GM23338 (cell line): ENCODE results near the gene BCR. TPM values are rescaled to one million over a fixed set of nuclear protein-coding genes. Genes with fewer than 3 reads are reported as not detected.

Source experiments
- ATAC-seq: fragments of 200-7000 bp; cut with Tn5 transposase; 3 replicates; pipeline ENCODE4 v1.9.1; 2020
- DNase-seq: peaks from one replicate; pipeline ENCODE4 v3.0.0-alpha.2; 2015; ENCODE audit warnings: low spot score
- H2AFZ ChIP-seq: fragments of 200-600 bp; sonication (generic); 2 replicates; pipeline ENCODE4 v1.8.0; 2016; ENCODE audit warnings: antibody characterized with exemption, mild to moderate bottlenecking, moderate library complexity
- H3F3A ChIP-seq: fragments of 200-600 bp; sonication (generic); replicated peaks from 2 replicates; pipeline ENCODE4 v1.8.0; 2017; ENCODE audit warnings: antibody characterized with exemption, mixed run types, low read depth
- H3K27ac ChIP-seq: fragments of 200-600 bp; sonication (generic); 2 replicates; pipeline ENCODE4 v1.6.1; 2016; ENCODE audit warnings: low read depth
- H3K27me3 ChIP-seq: fragments of 200-600 bp; sonication (generic); 2 replicates; pipeline ENCODE4 v1.8.0; 2016; ENCODE audit warnings: mild to moderate bottlenecking, mixed run types, moderate library complexity; ENCODE audit not compliant: insufficient read depth
- H3K36me3 ChIP-seq: fragments of 200-600 bp; sonication (generic); 2 replicates; pipeline ENCODE4 v1.8.0; 2016; ENCODE audit warnings: mild to moderate bottlenecking; ENCODE audit not compliant: insufficient read depth
- H3K4me1 ChIP-seq: fragments of 200-600 bp; sonication (generic); 2 replicates; pipeline ENCODE4 v1.8.0; 2016; ENCODE audit warnings: mild to moderate bottlenecking, moderate library complexity; ENCODE audit not compliant: insufficient read depth
- H3K4me2 ChIP-seq: fragments of 200-600 bp; sonication (generic); 2 replicates; pipeline ENCODE4 v1.7.1; 2017; ENCODE audit warnings: mixed run types
- H3K4me3 ChIP-seq: fragments of 200-600 bp; sonication (generic); 2 replicates; pipeline ENCODE4 v1.6.1; 2016; ENCODE audit warnings: mixed run types
- H3K79me2 ChIP-seq: fragments of 200-600 bp; sonication (generic); replicated peaks from 2 replicates; pipeline ENCODE4 v1.8.0; 2017; ENCODE audit warnings: mild to moderate bottlenecking; ENCODE audit not compliant: insufficient read depth
- H3K9me2 ChIP-seq: fragments of 200-600 bp; sonication (generic); 2 replicates; pipeline ENCODE4 v1.8.0; 2017; ENCODE audit not compliant: insufficient read depth
- H4K20me1 ChIP-seq: fragments of 200-600 bp; sonication (generic); replicated peaks from 2 replicates; pipeline ENCODE4 v1.8.0; 2017; ENCODE audit warnings: mild to moderate bottlenecking; ENCODE audit not compliant: insufficient read depth
- H3K27ac Mint-ChIP-seq: 2 replicates; pipeline ENCODE4 v1.8.0; 2020; ENCODE audit warnings: inconsistent platforms, mild to moderate bottlenecking, moderate library complexity, mixed read lengths
- H3K27me3 Mint-ChIP-seq: 3 replicates; pipeline ENCODE4 v1.8.0; 2022; ENCODE audit warnings: low read depth, mild to moderate bottlenecking, moderate library complexity, mixed read lengths, inconsistent platforms; ENCODE audit not compliant: insufficient read depth, poor library complexity
- H3K36me3 Mint-ChIP-seq: 3 replicates; pipeline ENCODE4 v1.8.0; 2021; ENCODE audit warnings: low read depth, mild to moderate bottlenecking, inconsistent platforms, moderate library complexity, mixed read lengths
- H3K4me1 Mint-ChIP-seq: 3 replicates; pipeline ENCODE4 v1.8.0; 2020; ENCODE audit warnings: mild to moderate bottlenecking, inconsistent platforms, mixed read lengths
- H3K4me3 Mint-ChIP-seq: 3 replicates; pipeline ENCODE4 v1.8.0; 2021; ENCODE audit warnings: moderate library complexity, mild to moderate bottlenecking, inconsistent platforms, mixed read lengths
- H3K9me3 Mint-ChIP-seq: 3 replicates; pipeline ENCODE4 v1.8.0; 2020; ENCODE audit warnings: moderate library complexity, mild to moderate bottlenecking, inconsistent platforms, mixed read lengths
- CTCF ChIP-seq, 2 experiments: fragments of 200-600 bp in 1 of 2; sonication (generic) in 1 of 2; conservative IDR thresholded peaks; 2 replicates each; pipeline versions ENCODE4 v1.5.1 to v1.6.1; 2016 to 2017; ENCODE audit warnings: antibody characterized with exemption in 2 of 2, low read depth in 2 of 2, mild to moderate bottlenecking in 2 of 2, moderate library complexity in 1 of 2
- ETS1 ChIP-seq: IDR thresholded peaks from 2 replicates; pipeline ENCODE4 v1.6.1; 2016; ENCODE audit warnings: antibody characterized with exemption
- EZH2 ChIP-seq: fragments of 200-600 bp; sonication (generic); IDR thresholded peaks from one replicate; pipeline ENCODE4 v1.8.0; 2017; ENCODE audit warnings: antibody characterized with exemption, mild to moderate bottlenecking, low read depth; ENCODE audit not compliant: unreplicated experiment
- EZH2phosphoT487 ChIP-seq: fragments of 200-600 bp; sonication (generic); IDR thresholded peaks from one replicate; pipeline ENCODE4 v1.8.1; 2018; ENCODE audit warnings: antibody characterized with exemption; ENCODE audit not compliant: unreplicated experiment
- ZNF462 ChIP-seq: fragments of 250-450 bp; sonication (Bioruptor Pico); IDR thresholded peaks from 2 replicates; pipeline ENCODE4 v1.5.0; 2020; ENCODE audit warnings: mild to moderate bottlenecking, moderate library complexity
- polyA plus RNA-seq: library from polyadenylated mRNA; unstranded; fragments of >200 nt; fragmentation: Nextera tagmentation; extraction: Ambion mirVana; gene quantifications from 2 replicates; pipeline ENCODE4 v1.2.1, GENCODE V29; 2016
- total RNA-seq: library from RNA; depleted of rRNA; stranded (reverse); fragments of >200 nt; shearing (Covaris generic); gene quantifications from 2 replicates; pipeline ENCODE4 v1.2.3, GENCODE V29; 2014

BCR gene
- total and polyA plus RNA-seq, 2 experiments from 2014 or later, result 17.7 to 121 TPM

GRCh38 chr22:23269441-23270211, 89.3 kb downstream of the BCR start (continued):
- no peak for TF ChIP-seq ETS1
- no peak; a peak in 1 of 4 replicates for TF ChIP-seq CTCF (conservative IDR thresholded peaks at IDR 0.05; ENCODE audit: low read depth in 2 of 2)
- TF ChIP-seq EZH2, result no peak
- TF ChIP-seq EZH2phosphoT487, result no peak

GRCh38 chr22:23270212-23270733, 90.0 kb downstream of the BCR start:
- Histone ChIP-seq H3F3A (0 out of 2 replicates have a peak, but pooled peaks cover 4% of the 10 kb centered on the region), H3K4me1 (peaks cover 21% of the 10 kb centered on the region), H3K9me2 (no peaks in the 10 kb centered on the region), H3K27me3 (no peaks in the 10 kb centered on the region), H3K4me3 (no peak overlapping the region), H3K27ac (0 out of 2 replicates have a peak overlapping the region, but pooled peaks have one; percentile 11), H3K4me2 (no peak overlapping the region), H3K36me3 (peaks cover 3% of the 10 kb centered on the region; the same call in 1 of the 2 replicates), H2AFZ (no peak overlapping the region), H3K79me2 (0 out of 2 replicates have a peak, but pooled peaks cover 4% of the 10 kb centered on the region), H4K20me1 (peaks cover 16% of the 10 kb centered on the region; the same call in 1 of the 2 replicates)
- peaks cover 42% of the 10 kb centered on the region for H3K4me1 Mint-ChIP-seq
- no peak overlapping the region; the same call in 1 of the 3 replicates for H3K4me3 Mint-ChIP-seq
- H3K9me3 Mint-ChIP-seq, result no peaks in the 10 kb centered on the region
- ATAC-seq (peak; percentile 59), DNase-seq (peak; percentile 57)
- peak overlapping the region; percentile 34 for H3K27ac Mint-ChIP-seq
- peaks cover 17% of the 10 kb centered on the region for H3K27me3 Mint-ChIP-seq
- H3K36me3 Mint-ChIP-seq, result peaks cover 70% of the 10 kb centered on the region
- TF ChIP-seq ZNF462 (CRISPR knock-in tag) (no peak), CTCF (conservative IDR thresholded peaks at IDR 0.05; ENCODE audit: low read depth in 2 of 2) (peak in 1 of 2 experiments; percentile 27; a peak in 2 of 4 replicates)
